Tibial artery (tissue), 4 donors: ENCODE data around the gene RECK.
A peak's percentile ranks its signal among the peaks of the same experiment; 100 is the strongest.

Experiments used
- DNase-seq, 2 donors: peaks; one replicate each; pipeline ENCODE4 v3.0.0-alpha.2; 2019
- H3K27ac ChIP-seq, 2 donors: fragments of 200-600 bp; sonication (generic) in 1 of 2; 1 replicate in 1 of 2; 2 replicates in 1 of 2; pipeline ENCODE4 v1.5.1; 2018 to 2019; ENCODE audit warnings: mild to moderate bottlenecking in 1 of 2
- H3K27me3 ChIP-seq, 2 donors: fragments of 200-600 bp; sonication (generic) in 1 of 2; one replicate each; pipeline versions ENCODE4 v1.5.1 to v1.6.0; 2016 to 2019
- H3K36me3 ChIP-seq, 3 donors: fragments of 200-600 bp; sonication (generic) in 2 of 3; one replicate each; pipeline ENCODE4 v1.5.1; 2016 to 2019; ENCODE audit warnings: mild to moderate bottlenecking in 2 of 3
- H3K4me1 ChIP-seq, 4 donors: fragments of 200-600 bp; sonication (generic) in 2 of 4; 1 replicate in 3 of 4; 2 replicates in 1 of 4; pipeline ENCODE4 v1.5.1; 2016 to 2019
- H3K4me3 ChIP-seq, 2 donors: fragments of 200-600 bp; sonication (generic) in 1 of 2; 1 replicate in 1 of 2; 2 replicates in 1 of 2; pipeline ENCODE4 v1.5.1; 2018 to 2019; ENCODE audit warnings: mild to moderate bottlenecking in 2 of 2
- H3K9me3 ChIP-seq, 3 donors: fragments of 200-600 bp; sonication (generic) in 1 of 3; one replicate each; pipeline ENCODE4 v1.5.1; 2016 to 2019
- CTCF ChIP-seq, 2 experiments: fragments of 200-600 bp in 1 of 2; fragments of 450-650 bp in 1 of 2; IDR thresholded peaks; one replicate each; pipeline ENCODE4 v1.5.1; 2017 to 2019; ENCODE audit warnings: antibody characterized with exemption in 2 of 2, mild to moderate bottlenecking in 1 of 2, moderate library complexity in 1 of 2
- intact Hi-C: fragments of 100-400 bp; cut with DNase I; formaldehyde crosslinking; loops from one replicate; pipeline ENCODE4 v1.15.0; 2023; ENCODE audit warnings: low total_unique reads

Gene RECK

GRCh38 chr9:36093384-36093783, 56.7 kb downstream of the RECK start:
- Histone ChIP-seq H3K36me3 (no peaks in the 10 kb centered on the region), H3K4me3 (no peak overlapping the region), H3K27me3 (no peaks in the 10 kb centered on the region), H3K27ac (no peak overlapping the region), H3K9me3 (no peaks in the 10 kb centered on the region), H3K4me1 (peaks cover 0 to 13% (median 2%) of the 10 kb centered on the region in 4 donors)
- DNase-seq = no peak
- intact Hi-C loops = no loop called here
- TF ChIP-seq CTCF (IDR thresholded peaks at IDR 0.05) = no peak

- Histone ChIP-seq H3K4me3 (no peak overlapping the region), H3K9me3 (no peaks in the 10 kb centered on the region), H3K36me3 (no peaks in the 10 kb centered on the region), H3K27ac (no peak overlapping the region), H3K4me1 (no peaks in the 10 kb centered on the region), H3K27me3 (no peaks in the 10 kb centered on the region)
- DNase-seq = no peak
- no peak for TF ChIP-seq CTCF (IDR thresholded peaks at IDR 0.05)
- intact Hi-C loops = no loop called here
These were observed 63.0 kb downstream of the RECK start for GRCh38 chr9:36099718-36100117.

GRCh38 chr9:36100532-36100931, 63.8 kb downstream of the RECK start:
- Histone ChIP-seq H3K9me3 (no peaks in the 10 kb centered on the region), H3K27me3 (no peaks in the 10 kb centered on the region), H3K4me3 (no peak overlapping the region), H3K36me3 (no peaks in the 10 kb centered on the region), H3K27ac (no peak overlapping the region), H3K4me1 (no peaks in the 10 kb centered on the region)
- DNase-seq = no peak
- TF ChIP-seq CTCF (IDR thresholded peaks at IDR 0.05) = no peak
- intact Hi-C loops = no loop called here

- Histone ChIP-seq H3K4me1 (no peaks in the 10 kb centered on the region), H3K27ac (no peak overlapping the region), H3K27me3 (no peaks in the 10 kb centered on the region), H3K9me3 (no peaks in the 10 kb centered on the region), H3K4me3 (no peak overlapping the region), H3K36me3 (no peaks in the 10 kb centered on the region)
- intact Hi-C loops = loop anchor here (2.0 kb wide), 1 partner anchor 65 kb away; no protein-coding TSS in a partner anchor
- no peak for TF ChIP-seq CTCF (IDR thresholded peaks at IDR 0.05)
- peak in 1 of 2 donors; percentile 58 for DNase-seq
These were observed 65.4 kb downstream of the RECK start for GRCh38 chr9:36101916-36102741.

- no peaks in the 10 kb centered on the region for H3K4me1 ChIP-seq
- H3K36me3 ChIP-seq = peaks cover 0 to 1% (median 1%) of the 10 kb centered on the region in 3 donors
- TF ChIP-seq CTCF (IDR thresholded peaks at IDR 0.05) = peak; percentile 78 to 84
- H3K4me3 ChIP-seq = no peak overlapping the region
- intact Hi-C loops = loop anchor here (2.0 kb wide), 1 partner anchor 64 kb away; no protein-coding TSS in a partner anchor
- H3K27ac ChIP-seq = peak overlapping the region in 1 of 2 donors; percentile 25
- no peaks in the 10 kb centered on the region for H3K9me3 ChIP-seq
- no peaks in the 10 kb centered on the region for H3K27me3 ChIP-seq
- peak; percentile 75 to 88 for DNase-seq
These were observed 66.2 kb downstream of the RECK start for GRCh38 chr9:36102742-36103495.
